NCI-H2227 (cell line): ENCODE results near the gene IFNL3.
"Not testable (repeated sequence)": the region's sequence is repeated elsewhere in the genome, so short reads cannot be mapped to it uniquely, and the experiment has no call there.

Source experiments
- DNase-seq: peaks from one replicate; lab custom pipeline; 2025; ENCODE audit not compliant: unreplicated experiment; lab: John Stamatoyannopoulos, UW

IFNL3 gene

GRCh38 chr19:39244410-39245100 lies at the start of gene IFNL3:
Gene IFNL3, minus strand, starts transcription at chr19:39245006. Its CDS starts 39 bp downstream, at chr19:39244967.
- not testable (repeated sequence) for DNase-seq

DNA sequence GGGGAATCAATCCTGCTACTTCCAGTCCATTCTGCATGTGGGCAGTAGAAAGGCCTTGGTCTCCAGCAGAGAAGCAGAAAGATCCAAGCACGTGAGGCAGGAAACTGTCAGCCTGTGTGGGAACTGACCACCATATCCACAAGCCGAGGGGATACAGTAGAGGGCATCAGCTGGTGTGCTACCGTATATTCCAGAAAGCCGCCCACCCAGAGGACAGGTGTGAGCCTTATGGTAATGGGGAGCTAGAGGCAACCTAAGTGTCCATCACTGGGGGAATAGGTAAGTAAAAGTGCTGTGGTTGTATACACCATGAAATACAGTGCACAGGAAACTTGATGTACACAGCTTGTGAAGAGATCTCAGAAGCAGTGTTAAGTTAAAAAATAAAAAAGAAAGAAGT lies 48.6 kb upstream of the IFNL3 start:
- no peak for DNase-seq

DNA sequence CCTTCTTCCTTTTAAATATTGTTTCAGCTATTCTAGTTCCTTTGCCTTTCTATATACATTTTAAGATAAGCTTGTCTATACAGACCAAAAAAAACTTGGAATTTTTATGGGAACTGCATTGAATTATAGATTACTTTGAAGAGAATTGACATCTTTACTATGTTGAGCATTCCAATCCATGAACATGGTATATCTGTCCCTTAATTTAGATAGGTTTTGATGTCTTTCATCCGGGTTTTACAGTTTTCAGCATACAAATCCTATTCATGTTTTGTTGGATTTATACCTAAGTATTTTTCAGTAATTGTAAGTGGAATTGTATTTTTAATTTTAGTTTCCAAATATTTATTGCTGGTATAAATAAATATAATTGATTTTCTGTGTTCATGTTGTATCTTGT lies 39.2 kb upstream of the IFNL3 start:
- no peak for DNase-seq

DNA sequence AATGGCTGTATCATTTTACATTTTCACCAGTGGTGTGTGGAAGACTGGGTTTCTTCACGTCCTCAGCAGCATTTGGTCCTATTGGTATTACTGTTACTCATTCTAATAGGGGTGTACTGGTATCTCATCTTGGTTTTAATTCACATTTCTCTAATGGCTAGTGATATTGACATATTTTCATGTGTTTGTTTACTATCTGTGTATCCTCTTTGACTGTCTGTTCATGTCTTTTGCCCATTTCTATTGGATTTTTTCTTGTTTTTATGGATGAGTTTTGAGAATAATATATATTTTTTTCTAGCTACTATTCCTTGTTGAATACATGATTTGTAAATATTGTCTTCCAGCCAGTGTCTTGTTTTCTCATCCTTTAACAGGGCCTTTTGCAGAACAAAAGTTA lies 37.2 kb upstream of the IFNL3 start:
- no peak for DNase-seq

- DNase-seq, result no peak
Observed at GRCh38 chr19:39277598-39277997, 32.8 kb upstream of the IFNL3 start.

GRCh38 chr19:39276740-39277139 lies 31.9 kb upstream of the IFNL3 start:
- no peak for DNase-seq

DNA sequence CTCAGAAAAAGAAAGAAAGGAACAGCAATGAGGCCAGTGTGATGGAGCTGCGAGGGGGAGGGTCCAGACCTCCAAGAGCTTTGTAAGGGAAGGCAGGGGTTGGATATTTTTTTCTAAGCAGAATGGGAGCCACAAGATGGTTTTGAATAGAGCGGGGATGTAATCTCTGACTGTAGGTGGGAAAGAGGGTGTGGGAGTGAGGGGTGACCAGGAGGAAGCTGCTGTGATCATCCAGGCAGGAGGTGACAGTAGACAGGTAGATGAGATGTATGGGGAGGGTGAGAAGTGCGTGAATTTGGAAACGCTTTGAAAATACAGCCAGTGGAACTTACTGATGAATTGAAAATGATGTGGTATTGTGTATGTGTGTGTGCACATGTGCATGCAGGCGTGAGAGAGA lies 30.8 kb upstream of the IFNL3 start:
- no peak for DNase-seq

GRCh38 chr19:39273859-39274258 lies 29.1 kb upstream of the IFNL3 start:
- not testable (repeated sequence) for DNase-seq

- peak; percentile 82 for DNase-seq
Observed at GRCh38 chr19:39270036-39270871, 25.4 kb upstream of the IFNL3 start.

DNA sequence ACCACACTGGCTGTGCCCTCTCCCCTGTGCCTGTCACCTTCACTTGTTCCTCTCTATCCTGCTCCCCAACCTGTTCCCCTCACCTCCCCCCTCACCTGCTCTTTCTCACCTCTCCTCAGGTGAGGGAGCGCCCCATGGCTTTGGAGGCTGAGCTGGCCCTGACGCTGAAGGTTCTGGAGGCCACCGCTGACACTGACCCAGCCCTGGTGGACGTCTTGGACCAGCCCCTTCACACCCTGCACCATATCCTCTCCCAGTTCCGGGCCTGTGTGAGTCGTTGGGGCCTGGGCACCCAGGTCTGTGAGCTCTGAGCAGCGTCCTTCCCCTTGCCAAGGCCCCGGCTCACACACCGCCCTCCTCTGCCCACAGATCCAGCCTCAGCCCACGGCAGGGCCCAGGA lies 24.6 kb upstream of the IFNL3 start:
- DNase-seq, result not testable (repeated sequence)

DNA sequence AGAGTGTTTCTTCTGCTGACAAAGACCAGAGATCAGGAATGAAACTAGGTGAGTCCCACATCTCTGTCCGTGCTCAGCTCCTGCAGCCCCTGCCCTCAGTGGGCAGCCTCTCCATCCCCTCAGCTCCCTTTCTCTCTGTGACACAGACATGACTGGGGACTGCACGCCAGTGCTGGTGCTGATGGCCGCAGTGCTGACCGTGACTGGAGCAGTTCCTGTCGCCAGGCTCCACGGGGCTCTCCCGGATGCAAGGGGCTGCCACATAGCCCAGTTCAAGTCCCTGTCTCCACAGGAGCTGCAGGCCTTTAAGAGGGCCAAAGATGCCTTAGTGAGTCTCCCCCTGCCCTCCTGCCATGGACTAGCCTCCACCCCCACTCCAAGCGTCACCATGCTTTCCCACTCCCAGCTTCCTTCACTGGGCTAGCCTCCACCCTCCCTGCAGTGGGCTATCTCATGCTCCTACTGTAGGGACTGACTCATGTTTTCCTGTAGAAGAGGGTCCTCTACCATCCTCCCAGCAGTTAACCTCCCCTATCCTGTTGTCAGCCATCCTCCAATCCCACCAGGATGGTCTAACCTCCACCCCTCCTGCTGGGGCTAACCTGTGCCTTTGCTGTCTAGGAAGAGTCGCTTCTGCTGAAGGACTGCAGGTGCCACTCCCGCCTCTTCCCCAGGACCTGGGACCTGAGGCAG lies 23.9 kb upstream of the IFNL3 start:
- DNase-seq, result not testable (repeated sequence)

DNA sequence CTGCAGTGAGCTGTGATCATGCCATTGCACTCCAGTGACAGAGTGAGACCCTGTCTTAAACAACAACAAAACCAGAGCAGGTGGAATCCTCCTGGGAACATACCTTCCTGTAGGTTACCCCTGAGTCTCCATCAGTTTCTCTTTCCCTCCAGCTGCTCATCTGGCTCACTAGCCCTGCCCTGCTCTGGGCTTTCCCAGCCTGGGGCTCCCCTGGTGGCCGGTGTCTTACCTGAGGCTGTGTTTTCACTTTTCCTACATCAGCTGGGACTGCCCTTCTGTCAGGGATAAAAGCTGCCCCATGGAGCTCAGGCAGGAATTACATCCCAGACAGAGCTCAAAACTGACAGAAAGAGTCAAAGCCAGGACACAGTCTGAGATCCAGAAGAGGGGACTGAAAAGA lies 23.3 kb upstream of the IFNL3 start, which contains the start of gene IFNL2:
Gene IFNL2 (plus strand): TSS at position 312 of the 400 bp plus-strand sequence. CDS start 173 bp downstream, outside the sequence.
- not testable (repeated sequence) for DNase-seq

- no peak for DNase-seq
Observed at GRCh38 chr19:39265321-39265916, 20.6 kb upstream of the IFNL3 start.

DNA sequence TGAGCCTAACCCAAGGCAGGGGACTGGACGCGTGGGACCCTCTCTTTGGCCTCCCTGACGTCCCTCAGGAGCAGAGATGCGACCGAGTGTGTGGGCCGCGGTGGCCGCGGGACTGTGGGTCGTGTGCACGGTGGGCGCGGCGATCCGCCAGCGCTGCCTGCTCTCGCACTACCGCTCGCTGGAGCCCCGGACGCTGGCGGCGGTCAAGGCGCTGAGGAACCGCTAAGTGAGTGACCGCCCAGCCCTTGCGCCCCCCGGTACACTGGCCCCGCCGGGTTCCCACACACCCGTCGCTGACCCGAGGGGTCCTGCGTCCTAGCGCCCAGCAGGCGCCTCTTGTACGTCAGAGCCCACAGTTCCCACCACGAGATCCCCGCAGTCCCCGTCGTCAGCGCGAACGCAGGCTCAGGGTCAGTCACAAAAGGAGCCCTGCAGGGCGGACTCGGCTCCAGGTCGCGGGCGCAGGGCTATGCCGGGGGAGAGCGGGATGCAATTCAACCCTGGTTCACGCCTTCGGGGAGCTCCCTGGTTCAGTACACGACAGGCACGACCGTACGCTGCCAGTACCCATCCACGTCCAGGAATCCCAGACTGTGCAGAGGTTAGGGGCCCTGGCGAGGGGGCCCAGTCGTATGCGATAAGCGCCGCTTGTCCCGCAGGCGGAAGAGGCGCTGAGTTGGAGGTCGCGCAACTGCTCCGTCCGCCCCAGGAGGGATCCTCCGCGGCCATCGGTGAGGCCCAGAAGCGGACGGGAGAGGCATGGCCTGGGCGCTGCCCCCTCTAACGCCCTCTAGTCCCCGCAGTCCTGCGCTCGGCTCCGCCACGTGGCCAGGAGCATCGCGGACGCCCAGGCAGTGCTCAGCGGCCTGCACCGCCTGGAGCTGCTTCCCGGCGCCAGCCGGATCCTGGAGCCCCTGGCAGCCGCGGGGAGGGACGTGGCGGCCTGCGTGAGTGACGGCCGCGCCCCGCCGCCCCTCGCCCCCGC lies 19.8 kb upstream of the IFNL3 start:
- peak; percentile 54 for DNase-seq

DNA sequence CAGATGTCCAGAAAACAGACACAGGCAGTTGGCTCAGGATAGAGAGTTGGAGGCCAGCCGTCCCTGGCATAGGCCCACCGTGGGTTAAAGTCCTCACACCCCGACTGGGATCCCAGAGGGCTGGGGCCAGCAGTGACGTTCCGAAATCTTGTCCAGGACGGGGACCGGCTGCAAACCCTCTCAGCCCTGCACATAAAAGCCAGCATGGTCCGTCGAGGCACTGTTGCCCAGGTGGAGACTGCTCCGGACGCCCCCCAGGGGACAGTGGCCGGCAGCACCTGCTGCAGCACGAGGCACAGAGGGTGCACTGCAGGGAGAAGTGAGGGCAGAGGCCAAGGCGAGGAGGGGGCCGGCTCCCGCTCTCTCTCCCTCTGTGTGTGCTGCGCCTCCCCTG lies 19.1 kb upstream of the IFNL3 start:
- DNase-seq, result no peak

- DNase-seq, result no peak
Observed at GRCh38 chr19:39262496-39262895, 17.7 kb upstream of the IFNL3 start.

GRCh38 chr19:39261704-39262103 lies 16.9 kb upstream of the IFNL3 start:
- DNase-seq, result no peak

- DNase-seq, result no peak
Observed at GRCh38 chr19:39257227-39257626, 12.4 kb upstream of the IFNL3 start.

DNA sequence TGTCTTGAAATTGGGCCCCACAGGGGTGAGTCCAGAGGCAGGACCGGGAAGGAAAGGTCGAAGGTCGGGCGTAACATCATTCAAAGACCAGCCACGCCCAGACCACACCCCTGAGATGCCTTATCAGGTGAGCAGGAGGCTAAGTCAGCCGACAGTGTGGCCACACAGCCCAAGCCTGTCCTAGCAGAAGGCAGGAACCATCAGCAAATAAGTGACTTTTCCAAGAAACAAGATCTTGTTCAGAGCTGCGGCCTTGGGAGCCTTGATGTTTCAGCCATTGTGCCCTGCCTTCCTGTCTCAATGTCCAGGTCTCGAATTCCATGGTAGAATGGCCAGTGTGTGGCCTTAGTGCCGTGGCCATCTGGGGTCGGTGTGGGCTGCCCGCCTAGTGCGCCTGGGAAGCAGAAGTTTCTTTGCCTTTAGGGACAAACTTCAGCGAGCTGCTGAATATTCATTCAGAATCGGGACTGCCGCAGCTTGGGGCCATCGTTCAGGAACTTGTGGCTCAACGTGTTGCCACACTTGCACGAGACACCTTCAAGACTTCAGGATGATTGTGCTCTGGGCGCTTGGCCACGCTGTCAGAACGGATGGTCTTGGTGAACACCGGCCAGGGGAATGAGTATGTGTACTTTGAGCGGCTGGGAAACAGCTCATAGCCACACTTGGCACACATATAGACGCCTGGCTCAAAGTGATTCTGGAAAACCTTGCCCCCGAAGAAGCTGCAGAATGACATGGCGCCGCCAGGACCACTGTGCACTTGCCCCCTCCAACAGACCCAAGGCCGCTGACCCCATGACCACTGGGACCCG lies 9.9 kb upstream of the IFNL3 start:
- DNase-seq, result no peak
